PC-3 (cell line): ENCODE measurements around the gene KLF11.

Experiments used
- EZH2phosphoT487 ChIP-seq: fragments of 300-600 bp; sonication (generic); IDR thresholded peaks from 2 replicates; pipeline ENCODE4 v1.6.1; 2018; ENCODE audit warnings: mild to moderate bottlenecking, antibody characterized with exemption, low read length, borderline replicate concordance
- TF ChIP-seq, protein P1 (sequence below): fragments of 300-600 bp; sonication (generic); conservative IDR thresholded peaks from 2 replicates; pipeline ENCODE4 v1.5.1; 2017; ENCODE audit warnings: antibody characterized with exemption, low read depth, mild to moderate bottlenecking, low read length

DNA sequence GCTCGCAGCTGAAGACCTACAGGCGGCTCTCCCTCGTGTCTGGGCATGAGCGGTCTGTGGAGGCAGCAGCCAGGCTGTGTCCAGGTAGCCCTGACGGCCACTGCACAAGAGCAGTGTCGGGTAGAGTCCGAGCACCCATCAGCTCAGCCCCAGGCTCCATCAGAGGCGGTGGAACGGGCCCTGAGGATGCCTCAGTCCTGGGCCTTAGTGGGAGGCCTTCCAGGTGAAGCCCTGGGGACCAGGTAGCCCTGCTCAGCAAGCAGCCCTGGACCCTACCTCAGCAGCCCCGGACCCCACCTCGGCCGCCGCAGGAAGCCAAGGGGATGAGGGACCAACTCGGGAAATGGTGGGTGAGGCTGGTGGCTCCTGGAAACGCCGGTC lies 21.3 kb upstream of the KLF11 start:
- TF ChIP-seq, protein P1, sequence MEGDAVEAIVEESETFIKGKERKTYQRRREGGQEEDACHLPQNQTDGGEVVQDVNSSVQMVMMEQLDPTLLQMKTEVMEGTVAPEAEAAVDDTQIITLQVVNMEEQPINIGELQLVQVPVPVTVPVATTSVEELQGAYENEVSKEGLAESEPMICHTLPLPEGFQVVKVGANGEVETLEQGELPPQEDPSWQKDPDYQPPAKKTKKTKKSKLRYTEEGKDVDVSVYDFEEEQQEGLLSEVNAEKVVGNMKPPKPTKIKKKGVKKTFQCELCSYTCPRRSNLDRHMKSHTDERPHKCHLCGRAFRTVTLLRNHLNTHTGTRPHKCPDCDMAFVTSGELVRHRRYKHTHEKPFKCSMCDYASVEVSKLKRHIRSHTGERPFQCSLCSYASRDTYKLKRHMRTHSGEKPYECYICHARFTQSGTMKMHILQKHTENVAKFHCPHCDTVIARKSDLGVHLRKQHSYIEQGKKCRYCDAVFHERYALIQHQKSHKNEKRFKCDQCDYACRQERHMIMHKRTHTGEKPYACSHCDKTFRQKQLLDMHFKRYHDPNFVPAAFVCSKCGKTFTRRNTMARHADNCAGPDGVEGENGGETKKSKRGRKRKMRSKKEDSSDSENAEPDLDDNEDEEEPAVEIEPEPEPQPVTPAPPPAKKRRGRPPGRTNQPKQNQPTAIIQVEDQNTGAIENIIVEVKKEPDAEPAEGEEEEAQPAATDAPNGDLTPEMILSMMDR = no peak
- TF ChIP-seq EZH2phosphoT487 = no peak
